ENCODE results near the gene ELOA. TPM values are rescaled to one million over a fixed set of nuclear protein-coding genes. Genes with fewer than 3 reads are reported as not detected.

Gene ELOA
- total RNA-seq, 1 donor from 2014 or later, result 58.1 TPM

DNA sequence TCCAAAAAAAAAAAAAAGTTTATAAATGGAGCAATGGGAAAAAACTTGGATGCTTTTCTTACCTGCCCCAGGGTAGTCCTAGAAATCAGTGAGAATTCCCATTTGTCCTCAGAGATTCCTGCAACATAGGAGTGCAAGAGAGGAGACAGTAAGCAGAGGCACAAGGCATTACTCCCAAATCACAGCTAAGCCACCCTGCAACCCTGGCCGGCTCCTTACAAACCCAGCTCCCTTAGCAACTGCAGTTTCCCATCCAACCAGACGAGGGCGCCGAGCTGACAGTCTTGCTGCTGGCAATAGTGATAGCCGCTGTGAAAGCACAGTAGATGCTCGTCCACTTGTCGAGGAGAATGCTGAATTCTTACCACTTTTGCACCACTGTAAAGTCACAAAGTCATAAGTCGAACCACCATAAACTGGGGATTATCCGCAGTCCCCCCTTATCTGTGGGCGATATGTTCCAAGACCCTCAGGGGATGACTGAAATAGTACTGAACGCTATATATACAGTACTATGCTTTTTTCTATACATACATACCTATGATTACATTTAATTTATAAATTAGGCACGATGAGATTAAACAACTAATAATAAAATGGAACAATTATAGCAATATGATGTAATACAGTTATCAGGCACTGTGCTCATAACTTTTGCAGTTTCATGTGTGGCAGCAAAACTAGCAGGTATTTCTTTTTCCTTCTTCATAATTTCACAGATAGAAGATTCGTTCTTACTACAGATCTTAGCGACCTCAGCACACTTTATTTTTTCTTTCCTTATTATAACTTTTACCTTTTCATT lies 29.0 kb downstream of the ELOA start:
- FAIRE-seq, result no peak
- TF ChIP-seq, protein P1, sequence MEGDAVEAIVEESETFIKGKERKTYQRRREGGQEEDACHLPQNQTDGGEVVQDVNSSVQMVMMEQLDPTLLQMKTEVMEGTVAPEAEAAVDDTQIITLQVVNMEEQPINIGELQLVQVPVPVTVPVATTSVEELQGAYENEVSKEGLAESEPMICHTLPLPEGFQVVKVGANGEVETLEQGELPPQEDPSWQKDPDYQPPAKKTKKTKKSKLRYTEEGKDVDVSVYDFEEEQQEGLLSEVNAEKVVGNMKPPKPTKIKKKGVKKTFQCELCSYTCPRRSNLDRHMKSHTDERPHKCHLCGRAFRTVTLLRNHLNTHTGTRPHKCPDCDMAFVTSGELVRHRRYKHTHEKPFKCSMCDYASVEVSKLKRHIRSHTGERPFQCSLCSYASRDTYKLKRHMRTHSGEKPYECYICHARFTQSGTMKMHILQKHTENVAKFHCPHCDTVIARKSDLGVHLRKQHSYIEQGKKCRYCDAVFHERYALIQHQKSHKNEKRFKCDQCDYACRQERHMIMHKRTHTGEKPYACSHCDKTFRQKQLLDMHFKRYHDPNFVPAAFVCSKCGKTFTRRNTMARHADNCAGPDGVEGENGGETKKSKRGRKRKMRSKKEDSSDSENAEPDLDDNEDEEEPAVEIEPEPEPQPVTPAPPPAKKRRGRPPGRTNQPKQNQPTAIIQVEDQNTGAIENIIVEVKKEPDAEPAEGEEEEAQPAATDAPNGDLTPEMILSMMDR (IDR thresholded peaks at IDR 0.05; ENCODE audit: insufficient read depth, low read depth, low read length), result peak; percentile 95
- TF ChIP-seq EZH2 (IDR thresholded peaks at IDR 0.05; ENCODE audit: insufficient read depth, low read length), result no peak
- H2AFZ ChIP-seq (ENCODE audit: low read depth, low read length), result no peak overlapping the region
- peak overlapping the region; percentile 24 for H3K4me2 ChIP-seq (ENCODE audit: low read length)
- H3K4me1 ChIP-seq (ENCODE audit: insufficient read depth, low read length), result no peaks in the 10 kb centered on the region
- Mint-ChIP-seq H3K27me3 (ENCODE audit: low read depth, unreplicated experiment) (no peaks in the 10 kb centered on the region), H3K9me3 (ENCODE audit: unreplicated experiment) (no peaks in the 10 kb centered on the region), H3K4me1 (ENCODE audit: low read depth, unreplicated experiment) (peaks cover 2% of the 10 kb centered on the region), H3K4me3 (ENCODE audit: unreplicated experiment) (no peak overlapping the region), H3K36me3 (ENCODE audit: low read depth, unreplicated experiment) (peaks cover 3% of the 10 kb centered on the region), H3K27ac (ENCODE audit: unreplicated experiment) (no peak overlapping the region)
- H3K4me3 ChIP-seq (ENCODE audit: insufficient read depth, low read depth, low read length), result no peak overlapping the region
- no peaks in the 10 kb centered on the region for H3K9me3 ChIP-seq (ENCODE audit: insufficient read depth, low read depth, low read length)
- H4K20me1 ChIP-seq (ENCODE audit: insufficient read depth, low read length), result no peaks in the 10 kb centered on the region
- H3K36me3 ChIP-seq (ENCODE audit: insufficient read depth, low read length), result no peaks in the 10 kb centered on the region
- H3K79me2 ChIP-seq (ENCODE audit: insufficient read depth, low read length), result peaks cover 2% of the 10 kb centered on the region
- no peak overlapping the region for H3K27ac ChIP-seq (ENCODE audit: low read depth, low read length)
- H3K27me3 ChIP-seq (ENCODE audit: insufficient read depth, low read length), result no peaks in the 10 kb centered on the region
- peak; percentile 46 for DNase-seq (ENCODE audit: low read depth)
- H3K9ac ChIP-seq (ENCODE audit: low read length), result no peak overlapping the region

DNA sequence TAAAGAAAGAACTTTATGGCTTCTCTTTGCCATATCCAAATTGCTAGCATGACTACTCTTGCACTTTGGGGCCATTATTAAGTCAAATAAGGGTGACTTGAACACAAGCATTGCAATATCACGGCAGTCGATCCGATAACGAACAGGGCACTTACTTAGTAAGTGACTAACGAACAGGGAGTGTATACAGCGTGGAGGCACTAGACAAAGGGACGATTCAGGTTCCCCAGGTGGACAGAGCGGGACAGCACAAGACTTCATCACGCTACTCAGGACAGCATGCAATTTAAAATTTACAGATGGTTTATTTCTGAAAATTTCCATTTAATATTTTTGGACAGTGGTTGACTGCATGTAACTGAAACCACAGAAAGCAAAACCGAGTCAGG lies 29.6 kb downstream of the ELOA start:
- Histone ChIP-seq H3K27ac (ENCODE audit: low read depth, low read length) (no peak overlapping the region), H3K9ac (ENCODE audit: low read length) (no peak overlapping the region), H3K4me2 (ENCODE audit: low read length) (no peak overlapping the region), H3K79me2 (ENCODE audit: insufficient read depth, low read length) (peaks cover 5% of the 10 kb centered on the region), H2AFZ (ENCODE audit: low read depth, low read length) (no peak overlapping the region), H3K4me1 (ENCODE audit: insufficient read depth, low read length) (no peaks in the 10 kb centered on the region), H3K9me3 (ENCODE audit: insufficient read depth, low read depth, low read length) (no peaks in the 10 kb centered on the region), H3K36me3 (ENCODE audit: insufficient read depth, low read length) (no peaks in the 10 kb centered on the region), H3K4me3 (ENCODE audit: insufficient read depth, low read depth, low read length) (no peak overlapping the region), H4K20me1 (ENCODE audit: insufficient read depth, low read length) (no peaks in the 10 kb centered on the region), H3K27me3 (ENCODE audit: insufficient read depth, low read length) (no peaks in the 10 kb centered on the region)
- Mint-ChIP-seq H3K27ac (ENCODE audit: unreplicated experiment) (no peak overlapping the region), H3K36me3 (ENCODE audit: low read depth, unreplicated experiment) (peaks cover 3% of the 10 kb centered on the region), H3K27me3 (ENCODE audit: low read depth, unreplicated experiment) (no peaks in the 10 kb centered on the region), H3K4me1 (ENCODE audit: low read depth, unreplicated experiment) (peaks cover 2% of the 10 kb centered on the region), H3K9me3 (ENCODE audit: unreplicated experiment) (no peaks in the 10 kb centered on the region), H3K4me3 (ENCODE audit: unreplicated experiment) (no peak overlapping the region)
- no peak for DNase-seq (ENCODE audit: low read depth)
- FAIRE-seq, result no peak
- TF ChIP-seq, protein P1 (IDR thresholded peaks at IDR 0.05; ENCODE audit: insufficient read depth, low read depth, low read length), result no peak
- TF ChIP-seq EZH2 (IDR thresholded peaks at IDR 0.05; ENCODE audit: insufficient read depth, low read length), result no peak

All from astrocyte (in vitro differentiated cells and primary cell).